WTC11 (cell line): Measurements from ENCODE around the gene CPNE6.
A peak's percentile ranks its signal among the peaks of the same experiment; 100 is the strongest.

Experiments used
- ATF3 ChIP-seq: sonication (generic); formaldehyde crosslinking; conservative IDR thresholded peaks from 2 replicates; pipeline ENCODE4 v1.8.1; 2022; ENCODE audit warnings: mild to moderate bottlenecking, missing genetic modification reagents
- CTCF ChIP-seq: fragments of 200-600 bp; IDR thresholded peaks from 2 replicates; pipeline ENCODE4 v1.8.0; 2022; ENCODE audit warnings: antibody characterized with exemption
- E2F4 ChIP-seq: sonication (generic); formaldehyde crosslinking; IDR thresholded peaks from 2 replicates; pipeline ENCODE4 v1.8.1; 2022; ENCODE audit warnings: low read depth, mild to moderate bottlenecking, moderate library complexity, missing genetic modification reagents, borderline replicate concordance
- E2F5 ChIP-seq: sonication (generic); formaldehyde crosslinking; IDR thresholded peaks from 2 replicates; pipeline ENCODE4 v1.8.1; 2022; ENCODE audit warnings: mild to moderate bottlenecking, moderate library complexity, missing genetic modification reagents
- ESRRA ChIP-seq: sonication (generic); formaldehyde crosslinking; IDR thresholded peaks from 2 replicates; pipeline ENCODE4 v1.8.1; 2022; ENCODE audit warnings: mild to moderate bottlenecking, missing genetic modification reagents, borderline replicate concordance
- HMGXB4 ChIP-seq: sonication (generic); formaldehyde crosslinking; IDR thresholded peaks from 2 replicates; pipeline ENCODE4 v1.8.1; 2023; ENCODE audit warnings: mild to moderate bottlenecking, moderate library complexity, missing genetic modification reagents
- MAX ChIP-seq: sonication (generic); formaldehyde crosslinking; IDR thresholded peaks from 2 replicates; pipeline ENCODE4 v1.8.0; 2022; ENCODE audit warnings: mild to moderate bottlenecking, missing genetic modification reagents
- SMAD3 ChIP-seq: sonication (generic); formaldehyde crosslinking; IDR thresholded peaks from 2 replicates; pipeline ENCODE4 v1.8.0; 2022; ENCODE audit warnings: missing genetic modification reagents, mild to moderate bottlenecking, borderline replicate concordance
- TEAD4 ChIP-seq: sonication (generic); formaldehyde crosslinking; IDR thresholded peaks from 2 replicates; pipeline ENCODE4 v1.8.0; 2022; ENCODE audit warnings: mild to moderate bottlenecking, missing genetic modification reagents
- USF1 ChIP-seq: sonication (generic); formaldehyde crosslinking; IDR thresholded peaks from 2 replicates; pipeline ENCODE4 v1.8.0; 2022; ENCODE audit warnings: mild to moderate bottlenecking, missing genetic modification reagents
- ZNF317 ChIP-seq: sonication (generic); formaldehyde crosslinking; IDR thresholded peaks from 2 replicates; pipeline ENCODE4 v1.8.1; 2023; ENCODE audit warnings: low read depth, mild to moderate bottlenecking, moderate library complexity, missing genetic modification reagents, borderline replicate concordance
- ZNF512 ChIP-seq: sonication (generic); formaldehyde crosslinking; IDR thresholded peaks from 2 replicates; pipeline ENCODE4 v1.8.1; 2022; ENCODE audit warnings: missing genetic modification reagents, borderline replicate concordance

- TF ChIP-seq E2F5 (CRISPR knock-in tag) (no peak), E2F4 (CRISPR knock-in tag) (no peak), CTCF (no peak), HMGXB4 (no peak), MAX (CRISPR knock-in tag) (peak; percentile 97), ATF3 (no peak), ESRRA (CRISPR knock-in tag) (no peak), ZNF317 (no peak), TEAD4 (CRISPR knock-in tag) (no peak), SMAD3 (CRISPR knock-in tag) (0 out of 2 replicates have a peak, but pooled peaks have one; percentile 57), USF1 (CRISPR knock-in tag) (peak; percentile 93), ZNF512 (CRISPR knock-in tag) (no peak)
Observed at GRCh38 chr14:24114532-24115421, 43.4 kb downstream of the CPNE6 start, which contains the start of the genes DCAF11 and NRL.
